K562 (cell line): ENCODE measurements around the gene STX3. TPM values are rescaled to one million over a fixed set of nuclear protein-coding genes. Genes with fewer than 3 reads are reported as not detected.

Experiments
- ARHGAP35 ChIP-seq: fragments of 450-650 bp; IDR thresholded peaks from 2 replicates; pipeline ENCODE4 v1.6.1; 2018; ENCODE audit not compliant: partially characterized antibody
- CBFA2T2 ChIP-seq: fragments of 450-650 bp; conservative IDR thresholded peaks from 2 replicates; pipeline ENCODE4 v1.6.1; 2017; ENCODE audit warnings: mild to moderate bottlenecking
- CBX5 ChIP-seq: IDR thresholded peaks from 2 replicates; pipeline ENCODE4 v1.6.1; 2014; ENCODE audit warnings: low read depth, borderline replicate concordance
- CCAR2 ChIP-seq: fragments of 200-400 bp; formaldehyde crosslinking; IDR thresholded peaks from 2 replicates; pipeline ENCODE4 v1.6.1; 2017; ENCODE audit warnings: mild to moderate bottlenecking, low read depth, low read length
- COPS2 ChIP-seq: fragments of 450-650 bp; conservative IDR thresholded peaks from 2 replicates; pipeline ENCODE4 v1.6.1; 2016; ENCODE audit warnings: mild to moderate bottlenecking, moderate library complexity
- ELK3 ChIP-seq: fragments of 450-650 bp; formaldehyde crosslinking; IDR thresholded peaks from 2 replicates; pipeline ENCODE4 v1.4.0; 2020; ENCODE audit warnings: mild to moderate bottlenecking
- ETV5 ChIP-seq: sonication (generic); formaldehyde crosslinking; IDR thresholded peaks from 2 replicates; pipeline ENCODE4 v1.4.0; 2020; ENCODE audit warnings: low read depth, mild to moderate bottlenecking, missing genetic modification reagents
- FOXJ3 ChIP-seq: sonication (generic); formaldehyde crosslinking; IDR thresholded peaks from 2 replicates; pipeline ENCODE4 v1.4.0; 2020; ENCODE audit warnings: mild to moderate bottlenecking, missing genetic modification reagents
- FUS ChIP-seq: fragments of 200-400 bp; formaldehyde crosslinking; optimal IDR thresholded peaks from 2 replicates; pipeline ENCODE3; 2017; ENCODE audit warnings: low read depth, low read length
- GATA2 ChIP-seq: sonication (generic); formaldehyde crosslinking; IDR thresholded peaks from 2 replicates; pipeline ENCODE4 v1.4.0; 2020; ENCODE audit warnings: mild to moderate bottlenecking, missing genetic modification reagents
- HOMEZ ChIP-seq: fragments of 250-450 bp; sonication (Bioruptor Pico); IDR thresholded peaks from 2 replicates; pipeline ENCODE4 v1.4.0; 2020; ENCODE audit warnings: mild to moderate bottlenecking, moderate library complexity
- JUN ChIP-seq, 2 experiments: sonication (generic) in 1 of 2; formaldehyde crosslinking in 1 of 2; IDR thresholded peaks; 2 replicates each; pipeline versions ENCODE4 v1.6.1 to v1.8.0; 2012 to 2022; ENCODE audit warnings: borderline replicate concordance in 2 of 2, mild to moderate bottlenecking in 2 of 2, improper control_type of control experiment in 1 of 2, low read depth in 1 of 2, low read length in 1 of 2, missing genetic modification reagents in 1 of 2
- KLF10 ChIP-seq: fragments of 250-450 bp; sonication (Bioruptor Pico); IDR thresholded peaks from 2 replicates; pipeline ENCODE4 v1.6.1; 2021; ENCODE audit warnings: matching md5 sums
- NCOA1 ChIP-seq: fragments of 450-650 bp; IDR thresholded peaks from 2 replicates; pipeline ENCODE4 v1.6.1; 2016; ENCODE audit warnings: low read depth
- NFIC ChIP-seq: fragments of 450-650 bp; IDR thresholded peaks from 2 replicates; pipeline ENCODE4 v1.6.1; 2017; ENCODE audit warnings: mild to moderate bottlenecking, inconsistent platforms
- NR2C1 ChIP-seq, 2 experiments: fragments of 450-650 bp; IDR thresholded peaks; 2 replicates each; pipeline ENCODE4 v1.6.1; 2017; ENCODE audit warnings: mild to moderate bottlenecking in 2 of 2, antibody characterized with exemption in 1 of 2, inconsistent platforms in 1 of 2, missing compliant biosample characterization in 1 of 2, missing genetic modification characterization in 1 of 2
- NUFIP1 ChIP-seq: fragments of 450-650 bp; IDR thresholded peaks from 2 replicates; pipeline ENCODE4 v1.6.1; 2018; ENCODE audit not compliant: partially characterized antibody
- POLR2H ChIP-seq: IDR thresholded peaks from 2 replicates; pipeline ENCODE4 v1.6.1; 2016; ENCODE audit warnings: missing genetic modification characterization, low read depth, mild to moderate bottlenecking, control low read depth, missing compliant biosample characterization, moderate library complexity
- PTRF ChIP-seq: fragments of 450-650 bp; IDR thresholded peaks from 2 replicates; pipeline ENCODE4 v1.6.1; 2016; ENCODE audit warnings: mild to moderate bottlenecking, missing genetic modification characterization, missing compliant biosample characterization
- PURB ChIP-seq: sonication (generic); formaldehyde crosslinking; IDR thresholded peaks from 2 replicates; pipeline ENCODE4 v1.9.0; 2021; ENCODE audit warnings: low read depth, mild to moderate bottlenecking, missing genetic modification reagents
- RBBP5 ChIP-seq: fragments of 200-600 bp; sonication (generic); IDR thresholded peaks from 2 replicates; pipeline ENCODE4 v1.6.1; 2012; ENCODE audit warnings: borderline replicate concordance, mild to moderate bottlenecking, low read length, control low read depth, inconsistent platforms; ENCODE audit not compliant: insufficient read depth, poor library complexity, severe bottlenecking
- RFX5 ChIP-seq: IDR thresholded peaks from 2 replicates; pipeline ENCODE4 v1.6.1; 2011; ENCODE audit warnings: low read depth, mild to moderate bottlenecking, improper control_type of control experiment, low read length
- RFX7 ChIP-seq: fragments of 250-450 bp; sonication (Bioruptor Pico); IDR thresholded peaks from 2 replicates; pipeline ENCODE4 v1.5.1; 2021; ENCODE audit warnings: mild to moderate bottlenecking
- SLC30A9 ChIP-seq: fragments of 250-450 bp; sonication (Bioruptor Pico); IDR thresholded peaks from 2 replicates; pipeline ENCODE4 v1.8.0; 2022; ENCODE audit warnings: mild to moderate bottlenecking, moderate library complexity
- TCF7L2 ChIP-seq: fragments of 150-350 bp; IDR thresholded peaks from 2 replicates; pipeline ENCODE4 v1.6.1; 2016; ENCODE audit warnings: low read depth, mild to moderate bottlenecking, low read length, moderate library complexity
- TRIM24 ChIP-seq, 2 experiments: fragments of 450-650 bp; IDR thresholded peaks; 2 replicates each; pipeline ENCODE4 v1.6.1; 2016
- ZBTB17 ChIP-seq: fragments of 450-650 bp; formaldehyde crosslinking; IDR thresholded peaks from 2 replicates; pipeline ENCODE4 v1.4.0; 2020; ENCODE audit warnings: mild to moderate bottlenecking
- ZNF146 ChIP-seq: IDR thresholded peaks from one replicate; pipeline ENCODE4 v1.6.1; 2018; ENCODE audit warnings: missing compliant biosample characterization; ENCODE audit not compliant: unreplicated experiment
- ZNF23 ChIP-seq: fragments of 250-450 bp; sonication (Bioruptor Pico); IDR thresholded peaks from 2 replicates; pipeline ENCODE4 v1.4.0; 2020; ENCODE audit warnings: mild to moderate bottlenecking
- ZNF282 ChIP-seq: sonication (generic); formaldehyde crosslinking; IDR thresholded peaks from 2 replicates; pipeline ENCODE4 v1.8.1; 2023; ENCODE audit warnings: missing genetic modification reagents
- ZNF696 ChIP-seq: fragments of 250-450 bp; sonication (Bioruptor Pico); conservative IDR thresholded peaks from 2 replicates; pipeline ENCODE4 v1.4.0; 2020; ENCODE audit warnings: mild to moderate bottlenecking, moderate library complexity
- polyA plus RNA-seq, 8 experiments: library from polyadenylated mRNA; depleted of rRNA in 4 of 8; stranded (reverse) in 5 of 8; unstranded in 3 of 8; fragments of >200 nt; fragmentation: Nextera tagmentation in 2 of 8; fragmentation: Illumina TruSeq in 1 of 8; extraction: Ambion mirVana in 2 of 8; extraction: Trizol in 1 of 8; gene quantifications; 2 replicates each; pipeline versions ENCODE4 v1.2.1 to v1.2.3, GENCODE V29; 2011 to 2014; ENCODE audit warnings: inconsistent platforms in 1 of 8, missing spikeins in 1 of 8
- total RNA-seq, 7 experiments: library from RNA; depleted of rRNA in 6 of 7; stranded (reverse); fragments of >200 nt in 6 of 7; fragmentation: Illumina TruSeq in 2 of 7; extraction: Trizol in 2 of 7; gene quantifications; 2 replicates each; pipeline versions ENCODE4 v1.2.1 to v1.2.3, GENCODE V29; 2011 to 2021; ENCODE audit warnings: low replicate concordance in 1 of 7

Gene STX3
- total and polyA plus RNA-seq, 9 of the 15 experiments (the other 6 are each of a cell fraction or from before 2014, with no cell fraction given), result 12.0 to 91.6 (median 48.7) TPM

GRCh38 chr11:59802639-59803176, 47.5 kb downstream of the STX3 start (continued):
- TF ChIP-seq RFX5 (no peak), PTRF (tag) (no peak), NR2C1 (IDR thresholded peaks at IDR 0.05) (no peak), NR2C1 (tag; IDR thresholded peaks at IDR 0.05) (no peak), NFIC (no peak), ZBTB17 (CRISPR knock-in tag) (no peak), TRIM24 (IDR thresholded peaks at IDR 0.05) (no peak), ZNF146 (no peak), FUS (no peak), KLF10 (CRISPR knock-in tag) (no peak), CBFA2T2 (no peak), GATA2 (CRISPR knock-in tag) (no peak), JUN (IDR thresholded peaks at IDR 0.05; ENCODE audit: borderline replicate concordance, low read depth, low read length) (peak; percentile 52; the same call in 1 of the 2 replicates), JUN (CRISPR knock-in tag; IDR thresholded peaks at IDR 0.05; ENCODE audit: borderline replicate concordance) (no peak), POLR2H (no peak), HOMEZ (no peak), NCOA1 (no peak), RFX7 (CRISPR knock-in tag) (no peak), ZNF282 (CRISPR knock-in tag) (no peak), SLC30A9 (CRISPR knock-in tag) (no peak), CBX5 (no peak), ARHGAP35 (peak; percentile 18), COPS2 (no peak), ELK3 (CRISPR knock-in tag) (no peak), ETV5 (CRISPR knock-in tag) (no peak), ZNF696 (CRISPR knock-in tag) (no peak), ZNF23 (CRISPR knock-in tag) (no peak), TCF7L2 (no peak), PURB (no peak), NUFIP1 (no peak), RBBP5 (no peak), CCAR2 (no peak), FOXJ3 (CRISPR knock-in tag) (no peak)
